GM18907 (cell line): ENCODE results near the gene CDH13.

ENCODE experiments used
- ATAC-seq: cut with Tn5 transposase; IDR thresholded peaks from one replicate; pipeline ENCODE4 v1.9.1; 2021; ENCODE audit warnings: mild to moderate bottlenecking, moderate library complexity; ENCODE audit not compliant: unreplicated experiment

The CDH13 gene

DNA sequence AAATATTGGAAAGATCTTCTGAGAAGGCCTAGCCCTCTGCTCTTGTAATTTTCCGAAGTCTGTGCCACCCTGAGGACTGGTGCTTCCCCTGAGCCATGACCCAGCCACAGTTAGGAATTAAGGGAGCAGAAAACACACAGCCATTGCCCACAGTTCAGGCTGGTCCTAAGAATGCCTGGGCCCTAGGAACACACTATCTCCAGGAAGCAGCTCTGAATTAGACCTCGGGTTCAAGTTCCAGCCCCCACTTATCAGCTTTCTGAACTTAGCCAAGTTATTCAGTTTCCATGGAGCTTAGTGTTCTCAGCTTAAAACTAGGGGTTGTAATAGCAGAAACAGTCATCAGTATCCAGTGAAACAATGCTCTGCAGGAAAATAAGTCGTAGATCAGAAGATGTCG, 56.0 kb downstream of the CDH13 start:
- ATAC-seq, result no peak

DNA sequence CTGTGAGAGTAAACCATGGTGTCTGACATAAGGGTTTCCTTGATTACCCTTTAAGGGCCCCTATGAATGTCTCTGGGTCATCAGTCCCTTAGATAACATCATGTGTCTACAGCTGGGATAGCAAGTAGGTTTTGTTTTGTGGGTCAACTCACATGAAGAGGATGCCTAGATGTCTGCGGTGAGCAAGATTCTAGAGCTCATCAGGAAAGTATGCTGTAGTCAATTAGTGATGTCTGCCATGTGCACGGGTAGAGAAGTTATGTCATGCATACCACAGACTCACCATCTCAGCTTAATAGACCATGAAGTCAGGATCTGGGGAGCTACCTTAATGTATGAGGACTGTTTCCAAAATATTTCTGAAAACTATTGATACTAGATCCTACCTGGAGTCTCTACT, 57.5 kb downstream of the CDH13 start:
- ATAC-seq, result no peak

DNA sequence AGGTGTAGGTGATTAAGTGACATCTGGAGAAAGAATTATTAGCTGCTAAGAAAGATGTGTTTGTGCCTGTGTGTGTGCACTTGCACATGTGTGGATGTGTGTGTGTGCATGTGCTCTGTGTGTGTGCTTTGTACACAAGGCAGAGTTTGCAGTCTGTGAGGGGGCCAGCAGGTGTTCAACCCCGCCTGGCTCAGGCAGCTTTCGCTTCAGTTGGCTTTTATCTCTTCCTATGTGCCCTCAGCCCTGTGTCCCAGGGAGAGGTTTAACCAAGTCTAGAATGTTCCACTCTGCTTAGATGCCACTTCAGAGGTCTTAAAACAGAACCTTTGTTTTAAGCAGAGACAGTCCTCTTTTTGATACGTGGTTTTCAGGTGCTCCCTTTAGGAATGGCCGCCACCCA, 58.8 kb downstream of the CDH13 start:
- ATAC-seq, result no peak

DNA sequence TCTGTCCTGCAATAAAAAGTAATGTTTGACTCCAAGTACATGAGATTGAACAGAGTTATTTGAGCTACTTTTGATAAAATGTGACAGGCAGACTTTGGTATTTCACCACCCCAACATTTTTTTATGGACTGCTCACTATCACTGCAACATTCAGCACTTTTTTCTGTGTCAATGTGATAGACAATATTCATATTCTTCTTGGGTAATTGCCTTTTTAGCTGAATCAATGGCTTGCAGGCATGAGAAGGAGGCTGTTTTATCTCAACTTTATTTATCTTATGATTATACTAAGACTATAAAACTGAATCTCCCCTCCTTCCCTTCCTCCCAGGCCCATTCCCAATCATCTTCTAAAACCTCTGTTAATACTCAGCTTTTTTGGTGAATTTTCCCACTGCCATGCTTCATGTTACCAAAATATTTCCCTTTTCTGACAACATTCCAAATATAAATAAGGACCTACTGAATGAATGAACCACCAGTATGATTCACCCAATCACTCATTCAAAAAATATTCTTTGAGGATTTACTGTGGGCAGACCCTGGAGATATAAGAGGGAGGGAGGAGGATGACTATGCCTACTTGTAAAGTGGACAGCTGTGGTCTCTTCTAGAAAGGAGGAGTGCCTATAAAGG, 67.6 kb downstream of the CDH13 start:
- no peak for ATAC-seq

DNA sequence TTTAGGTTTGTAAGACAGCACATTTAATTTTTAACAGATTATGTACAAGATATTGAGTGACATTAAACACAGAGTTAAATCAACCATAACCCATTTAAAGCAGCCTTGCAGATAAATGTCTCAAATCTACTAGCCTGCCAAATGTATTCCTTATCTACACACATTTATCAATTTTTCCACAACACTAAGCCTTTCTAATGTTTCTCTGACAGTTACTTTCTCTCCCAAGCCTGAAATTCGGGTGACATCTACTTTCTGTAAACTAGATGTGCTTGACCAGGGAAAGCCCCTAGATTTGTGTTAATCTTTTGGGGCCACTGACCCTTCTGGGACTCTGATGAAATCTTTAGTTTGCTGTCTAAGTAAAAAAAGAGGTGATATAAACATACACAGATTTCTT, 69.0 kb downstream of the CDH13 start:
- no peak for ATAC-seq

DNA sequence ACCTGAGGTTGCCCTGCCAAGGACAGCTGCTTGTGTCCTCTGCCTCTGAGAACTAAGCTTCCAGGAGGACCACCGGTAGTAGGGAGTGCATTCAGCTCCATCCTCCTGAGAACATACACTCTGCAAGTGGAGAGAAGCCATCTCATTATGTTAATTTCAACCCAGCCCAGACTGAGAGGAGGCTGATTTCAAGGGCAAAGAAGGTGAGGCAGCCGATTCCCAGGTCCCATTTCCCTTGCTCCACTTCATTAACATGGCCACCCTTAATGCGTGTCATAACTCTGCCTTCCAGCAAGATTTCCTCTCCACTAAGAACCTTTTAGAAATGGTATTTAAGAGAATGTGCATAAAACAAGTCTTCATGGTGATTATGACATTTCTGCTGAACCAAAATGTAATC, 72.5 kb downstream of the CDH13 start:
- no peak for ATAC-seq

DNA sequence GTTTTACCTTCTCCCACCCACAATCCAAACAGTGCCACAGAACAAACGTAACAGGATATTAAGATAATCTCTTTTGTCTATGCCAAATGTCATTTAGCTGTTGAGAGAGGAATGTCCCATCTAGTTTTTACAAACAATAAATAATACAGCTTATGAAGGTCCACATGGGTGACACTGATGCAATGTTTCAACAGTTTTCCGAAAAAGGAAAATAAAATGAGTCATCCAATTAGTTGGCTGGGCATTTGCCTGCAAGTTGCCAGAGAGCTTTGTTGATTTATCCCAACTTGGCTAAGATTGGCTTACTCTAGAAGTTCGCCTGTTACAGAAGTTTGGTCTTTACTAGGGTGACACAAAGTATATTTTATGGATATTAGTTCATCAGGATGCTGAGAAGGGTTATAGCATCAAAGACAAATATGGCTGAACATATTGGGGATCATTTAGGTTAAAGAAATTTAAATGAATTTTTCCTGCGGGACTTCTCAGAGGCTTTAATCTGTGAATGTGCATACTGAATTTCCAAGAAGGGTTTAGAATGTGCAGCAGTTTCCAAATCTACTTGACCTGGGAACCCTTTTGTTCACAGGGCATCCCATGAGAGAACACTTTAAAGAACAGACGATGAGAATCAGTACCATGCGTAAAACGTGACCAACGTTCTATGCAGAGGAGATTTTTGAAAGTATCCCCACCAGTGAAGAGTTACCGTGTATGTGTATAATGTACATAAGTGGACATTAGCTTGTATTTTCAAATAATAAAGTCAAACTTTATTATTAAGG, 73.1 kb downstream of the CDH13 start:
- no peak for ATAC-seq

DNA sequence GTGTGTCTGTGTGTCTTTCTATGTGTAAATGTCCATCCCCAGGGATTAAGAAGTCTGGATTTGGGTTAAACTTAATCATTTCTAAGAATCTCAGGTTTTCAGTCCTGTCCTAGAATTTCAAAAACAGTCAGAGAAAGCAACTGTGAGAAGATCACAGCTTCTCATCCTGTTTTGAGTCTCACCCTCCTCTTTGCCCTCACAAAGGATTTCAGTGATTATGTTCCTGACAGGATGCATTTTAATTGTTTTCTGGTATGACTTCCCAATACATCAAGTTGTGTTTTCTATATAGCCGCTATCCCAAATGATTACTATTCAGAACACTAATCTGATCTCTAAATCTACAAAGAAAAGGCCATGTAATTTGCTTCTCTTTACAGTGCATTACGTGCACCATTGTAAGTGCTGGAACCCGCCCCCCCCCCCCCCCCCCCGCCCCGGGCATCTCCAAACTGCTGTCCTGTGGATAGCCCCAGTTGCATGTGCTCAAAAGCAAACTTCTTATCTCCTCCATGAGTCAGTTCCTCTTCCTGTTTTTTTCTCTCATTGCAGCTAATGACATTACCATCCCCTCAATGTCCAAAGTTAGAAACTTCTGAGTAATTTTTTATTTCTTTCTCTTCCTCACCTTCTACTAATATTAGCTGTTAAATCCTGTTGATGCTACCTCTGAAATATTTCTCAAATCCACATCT, 73.9 kb downstream of the CDH13 start:
- no peak for ATAC-seq

DNA sequence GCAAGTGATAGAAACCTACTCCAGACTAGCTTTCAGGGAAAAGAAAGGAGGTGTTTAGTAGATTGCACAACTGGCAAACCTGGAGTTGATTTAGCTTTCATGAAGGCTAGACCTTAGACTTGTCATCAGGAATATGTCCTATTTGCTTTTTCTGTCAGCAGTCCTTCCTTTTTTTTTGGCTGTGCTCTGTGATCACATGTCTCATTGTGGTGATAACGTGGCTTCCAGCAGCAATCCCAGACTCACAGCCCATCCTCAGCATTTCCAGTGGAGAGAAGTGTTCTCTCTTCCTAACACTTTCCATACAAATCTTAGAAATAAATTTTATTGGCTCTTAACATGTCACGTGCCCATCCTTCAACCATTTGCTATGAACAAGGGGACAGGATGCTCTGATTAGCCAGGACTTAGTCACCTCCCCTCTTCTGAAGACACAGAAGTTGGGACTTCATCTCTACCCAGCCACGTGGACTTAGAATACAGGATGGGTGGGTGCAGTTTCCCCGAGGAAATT, 74.7 kb downstream of the CDH13 start:
- ATAC-seq, result no peak

DNA sequence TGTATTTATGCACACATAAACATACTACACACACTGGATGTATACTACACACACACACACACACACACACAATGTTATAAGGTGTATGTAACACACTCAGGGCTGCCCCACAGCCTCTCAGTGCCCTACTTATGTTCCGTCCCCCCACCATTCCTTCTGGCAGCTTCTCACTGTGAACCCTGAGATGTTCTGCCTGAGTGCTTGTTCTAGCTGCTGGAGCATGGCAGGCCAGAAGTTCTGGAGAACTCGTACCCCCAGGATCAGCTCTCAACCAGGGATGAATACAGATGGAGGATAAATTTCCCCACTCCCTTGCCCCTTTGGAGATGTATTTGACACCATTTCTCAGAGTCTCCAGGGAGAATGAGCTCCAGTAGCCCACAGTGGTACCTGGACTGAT, 76.4 kb downstream of the CDH13 start:
- ATAC-seq, result no peak

DNA sequence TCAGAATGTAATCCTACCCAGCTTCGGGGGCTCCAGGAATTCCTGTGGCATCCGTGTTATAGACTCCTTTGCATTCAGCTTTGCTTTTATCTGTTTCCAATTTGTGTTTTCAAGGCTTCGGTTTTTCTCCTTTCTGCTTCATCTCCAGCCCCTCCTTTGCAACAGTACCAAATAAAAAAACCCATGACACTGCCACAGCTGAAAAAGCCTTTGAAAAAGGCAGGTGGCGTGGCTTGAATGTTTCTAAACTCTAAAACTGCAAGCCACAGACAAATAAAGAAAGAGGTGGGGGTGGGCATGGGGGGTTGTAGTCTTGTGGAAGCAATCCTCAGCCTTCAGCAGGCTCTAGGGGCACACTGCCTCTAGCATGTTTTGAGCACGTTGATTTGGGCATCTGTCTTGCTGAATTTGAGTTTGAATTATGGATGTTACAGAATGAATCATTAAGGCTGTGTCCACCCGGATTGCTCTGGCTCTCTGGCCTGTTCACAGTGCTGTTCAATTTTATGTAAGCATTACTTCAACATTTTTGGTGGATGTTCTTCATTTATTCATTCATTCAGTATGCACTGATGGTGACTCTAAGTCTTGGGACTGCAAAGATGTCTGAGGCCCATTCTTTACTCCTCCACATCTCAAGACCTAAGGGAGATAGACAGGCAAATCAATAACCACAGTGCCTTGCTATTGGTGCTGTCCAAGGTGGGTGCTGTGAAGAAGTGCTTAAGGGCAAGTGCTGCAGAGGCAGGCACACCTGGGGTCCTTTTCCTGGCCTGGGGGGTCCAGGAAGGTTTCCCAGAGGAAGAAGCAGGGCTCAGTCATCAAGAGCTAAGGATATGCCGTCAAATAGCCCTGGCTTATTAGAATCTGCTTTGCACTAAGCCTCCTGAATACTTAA, 77.4 kb downstream of the CDH13 start:
- no peak for ATAC-seq

DNA sequence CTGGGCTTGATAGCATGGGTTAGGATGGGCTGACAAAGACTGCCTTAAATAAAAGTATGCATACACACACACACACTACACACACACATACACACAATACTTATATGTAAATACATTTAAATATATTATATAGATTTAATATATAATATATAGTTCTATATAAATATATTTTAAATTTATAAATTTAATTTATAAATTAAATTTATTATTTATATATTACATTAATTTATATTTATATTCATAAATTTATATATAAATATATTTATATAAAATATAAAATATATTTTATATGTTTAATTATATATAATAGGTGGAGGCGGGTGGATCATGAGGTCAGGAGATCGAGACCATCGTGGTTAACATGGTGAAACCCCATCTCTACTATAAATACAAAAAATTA, 83.2 kb downstream of the CDH13 start:
- ATAC-seq, result no peak

DNA sequence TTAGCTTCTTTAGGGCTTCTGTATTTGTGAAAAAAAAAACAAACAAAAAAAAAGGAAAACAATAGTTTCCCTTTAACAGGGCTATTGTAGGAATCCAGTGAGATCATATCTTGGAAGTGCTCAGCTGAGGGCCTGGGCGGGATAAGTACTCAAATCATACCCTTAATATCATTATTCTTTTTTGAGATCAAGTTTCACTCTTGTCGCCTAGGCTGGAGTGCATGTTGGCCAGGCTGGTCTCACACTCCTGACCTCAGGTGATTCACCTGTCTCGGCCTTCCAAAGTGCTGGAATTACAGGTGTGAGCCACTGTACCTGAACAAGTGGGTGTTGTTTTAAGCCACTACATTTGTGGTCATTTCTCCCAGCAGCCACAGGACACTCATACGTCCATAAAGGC, 87.0 kb downstream of the CDH13 start:
- no peak for ATAC-seq

DNA sequence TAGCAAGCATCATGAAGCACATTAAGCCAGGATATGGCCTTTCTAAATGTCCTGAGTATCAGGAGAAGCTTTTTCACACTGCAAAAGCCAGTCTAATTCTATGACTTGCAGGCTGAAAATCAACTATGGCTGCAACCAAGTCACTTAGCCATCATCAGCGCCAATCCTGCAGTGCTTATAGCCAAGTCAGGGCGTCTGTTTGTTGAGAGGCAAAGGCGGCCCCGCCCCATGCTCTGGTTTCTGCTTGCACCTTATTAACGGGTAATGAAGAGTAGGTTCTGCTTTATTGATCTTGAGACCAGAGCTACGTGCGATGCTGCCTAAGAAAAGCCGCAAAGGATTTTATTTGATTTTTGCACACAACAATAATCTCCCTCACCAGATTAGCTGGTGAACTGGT, 88.4 kb downstream of the CDH13 start:
- ATAC-seq, result no peak

DNA sequence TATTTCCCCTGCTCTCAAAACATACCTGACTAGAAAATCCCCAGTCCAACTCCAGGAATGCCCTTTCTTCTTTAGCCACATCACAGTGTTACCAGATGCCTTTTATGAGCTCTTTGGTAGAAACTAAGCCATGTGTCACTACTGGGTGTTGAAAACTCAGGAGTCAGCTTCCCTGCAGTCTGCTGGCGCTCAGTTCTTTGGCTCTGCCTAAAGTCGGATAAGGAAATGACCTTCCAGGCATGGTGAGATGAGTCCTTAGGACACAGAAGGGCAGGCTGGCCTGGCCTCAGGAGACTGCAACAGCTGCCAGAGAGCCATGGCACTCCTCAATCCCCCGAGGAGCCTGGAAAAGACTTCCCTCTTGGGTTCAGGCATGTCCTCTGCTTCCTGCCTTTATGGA, 89.1 kb downstream of the CDH13 start:
- ATAC-seq, result no peak

DNA sequence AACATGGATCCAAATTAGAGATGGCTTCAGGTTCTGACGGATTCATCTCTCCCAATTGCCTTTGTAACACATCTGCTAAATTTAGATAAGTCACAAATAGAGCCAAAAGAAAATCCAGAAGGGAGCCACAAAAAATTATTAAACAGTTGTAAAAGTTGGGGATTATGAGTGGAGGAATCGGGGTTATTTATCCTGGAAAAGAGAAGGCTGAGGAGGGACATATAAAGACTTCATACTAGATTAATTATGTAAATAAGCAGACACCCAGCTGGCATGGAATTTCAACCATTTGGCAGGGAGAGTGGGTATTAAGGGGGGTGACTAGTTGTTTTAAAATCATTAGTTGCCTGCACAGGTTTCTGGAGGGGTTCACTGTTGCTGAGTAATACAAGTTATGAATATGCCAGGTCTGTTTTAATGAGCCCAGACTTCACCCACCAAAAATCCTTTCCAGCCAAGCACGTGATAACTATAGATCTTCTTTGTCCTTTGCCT, 89.6 kb downstream of the CDH13 start:
- ATAC-seq, result no peak

DNA sequence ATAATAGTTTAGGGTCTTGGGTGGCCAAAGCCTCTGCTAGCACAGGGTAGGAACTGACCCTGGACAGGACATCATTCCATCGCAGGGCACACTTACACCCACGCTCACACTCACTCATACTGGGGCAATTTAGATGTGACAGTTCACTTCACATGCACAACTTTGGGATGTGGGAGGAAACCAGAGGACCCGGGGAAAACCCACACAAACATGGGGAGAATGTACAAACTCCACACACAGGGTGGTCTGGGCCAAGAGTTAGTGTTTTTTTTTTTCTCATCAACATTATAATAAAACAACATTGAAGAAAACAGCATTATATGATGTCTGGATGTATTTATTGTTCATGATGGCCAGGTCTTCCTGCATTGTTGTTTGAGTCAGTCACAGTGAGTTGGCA, 93.6 kb downstream of the CDH13 start:
- no peak for ATAC-seq

DNA sequence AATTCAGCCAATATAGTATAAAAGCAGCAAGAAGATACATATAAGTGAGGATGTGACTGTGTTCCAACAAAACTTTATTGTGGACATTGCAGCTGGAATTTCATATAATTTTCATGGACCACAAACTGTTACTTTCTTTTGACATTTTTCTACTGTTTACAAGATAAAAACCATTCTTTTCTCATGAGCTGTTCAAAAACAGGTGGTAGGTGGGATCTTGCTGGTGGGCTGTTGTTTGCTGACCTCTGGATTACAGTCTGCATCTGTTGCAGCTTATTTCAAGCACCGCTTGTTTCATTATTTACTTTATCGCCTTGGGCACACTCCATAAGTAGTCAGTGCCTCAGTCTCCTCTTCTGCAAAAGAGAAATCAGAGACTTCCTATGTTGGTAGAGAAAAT, 99.5 kb downstream of the CDH13 start:
- ATAC-seq, result no peak

DNA sequence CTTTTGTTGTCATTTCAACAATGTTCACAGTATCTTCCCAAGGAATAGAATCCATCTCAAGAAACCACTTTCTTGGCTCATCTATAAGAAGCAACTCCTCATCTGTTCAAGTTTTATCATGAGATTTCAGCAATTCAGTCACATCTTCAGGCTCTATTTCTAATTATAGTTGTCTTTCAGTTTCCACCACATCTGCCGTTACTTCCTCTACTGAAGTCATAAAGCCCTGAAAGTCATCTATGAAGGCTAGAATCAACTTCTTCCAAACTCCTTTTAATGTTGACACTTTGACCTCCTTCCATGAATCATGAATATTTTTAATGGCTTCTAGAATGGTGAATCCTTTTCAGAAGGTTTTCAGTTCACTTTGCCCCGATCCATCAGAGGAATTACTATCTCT, 102.1 kb downstream of the CDH13 start:
- peak; percentile 52 for ATAC-seq

DNA sequence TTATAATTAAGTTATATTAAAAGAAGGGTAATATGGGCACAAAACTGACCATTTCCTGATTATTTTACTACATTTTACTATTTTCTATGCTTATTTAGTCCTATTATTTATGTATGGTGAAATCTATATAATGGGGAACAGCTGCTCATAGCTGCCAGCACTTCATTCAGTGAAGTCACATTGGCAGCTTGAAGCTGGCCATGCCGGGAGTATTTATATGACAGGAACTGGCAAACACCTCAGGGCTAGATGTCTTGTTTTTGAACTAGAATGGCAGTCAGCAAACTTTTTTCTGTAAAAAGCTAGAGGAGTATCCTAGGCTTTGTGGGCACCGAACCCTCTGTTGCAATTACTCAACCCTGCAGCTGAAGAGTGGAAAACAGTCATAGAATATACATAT, 104.1 kb downstream of the CDH13 start:
- no peak for ATAC-seq

DNA sequence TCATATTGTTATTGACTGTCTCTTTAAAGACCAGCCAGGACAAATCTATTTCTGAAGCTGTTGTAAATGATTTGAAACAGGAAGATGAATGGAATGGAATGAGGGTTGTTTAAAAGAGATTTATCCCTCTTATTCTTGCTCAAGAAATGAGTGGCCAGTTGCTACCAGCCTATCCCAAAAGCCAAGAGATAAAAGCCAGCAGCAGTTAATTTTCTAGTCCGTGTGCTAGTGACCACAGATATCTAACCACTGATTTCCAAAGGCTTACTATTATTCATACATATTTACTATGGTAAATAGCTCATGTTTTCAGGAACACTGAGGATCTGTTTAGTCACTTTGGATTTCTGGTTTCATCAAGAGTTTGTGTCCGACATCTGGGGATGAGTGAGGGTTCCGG, 105.7 kb downstream of the CDH13 start:
- ATAC-seq, result no peak
